ENCODE results near the gene GAS2. TPM values are rescaled to one million over a fixed set of nuclear protein-coding genes. Genes with fewer than 3 reads are reported as not detected.

The GAS2 gene
- total RNA-seq, 1 donor from 2014 or later = 0.70 TPM

- H3K4me1 Mint-ChIP-seq (ENCODE audit: unreplicated experiment) = peaks cover 3% of the 10 kb centered on the region
- no peak for TF ChIP-seq CTCF (IDR thresholded peaks at IDR 0.05)
- no peaks in the 10 kb centered on the region for H3K36me3 Mint-ChIP-seq (ENCODE audit: unreplicated experiment)
- no peaks in the 10 kb centered on the region for H3K9me3 Mint-ChIP-seq (ENCODE audit: unreplicated experiment)
- H3K4me3 Mint-ChIP-seq (ENCODE audit: unreplicated experiment) = no peak overlapping the region
- peaks cover 27% of the 10 kb centered on the region for H3K27me3 Mint-ChIP-seq (ENCODE audit: unreplicated experiment)
- H3K27ac Mint-ChIP-seq (ENCODE audit: unreplicated experiment) = no peak overlapping the region
- DNase-seq (ENCODE audit: extremely low spot score, unreplicated experiment) = no peak
Measured at GRCh38 chr11:22733475-22734248, 67.3 kb downstream of the GAS2 start.

DNA sequence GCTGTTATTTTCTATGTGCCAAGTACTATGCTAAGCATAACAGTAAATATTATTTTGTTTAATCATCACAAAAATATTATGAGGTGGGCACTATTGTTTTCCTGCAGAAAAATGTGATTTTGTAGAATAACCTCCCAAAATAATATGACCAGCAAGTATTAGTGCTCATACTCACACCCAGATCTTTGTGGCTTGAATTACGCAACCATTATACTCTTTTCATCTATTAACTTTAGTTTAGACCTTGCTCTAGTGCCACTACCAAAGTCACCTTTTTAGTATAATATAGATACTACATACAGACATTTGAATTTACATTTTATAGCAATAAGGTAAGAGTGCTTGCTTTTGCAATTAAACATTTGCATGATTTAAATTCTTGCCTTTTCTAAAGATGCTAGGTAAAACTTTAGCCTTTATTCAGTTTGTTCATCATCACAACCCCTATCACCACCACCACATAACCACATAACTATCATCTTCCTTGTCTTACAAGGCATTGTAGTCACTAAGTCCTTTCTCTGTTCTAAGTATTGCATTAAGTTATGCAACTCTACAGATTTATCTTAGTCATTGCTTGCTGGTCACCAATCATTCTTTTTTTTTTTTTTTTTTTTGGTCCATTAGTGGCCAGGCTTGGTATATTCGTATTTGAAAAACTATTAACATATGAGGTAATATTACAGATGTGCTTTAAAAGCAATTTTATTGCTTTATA is 68.4 kb downstream of the GAS2 start:
- H3K36me3 Mint-ChIP-seq (ENCODE audit: unreplicated experiment) = no peaks in the 10 kb centered on the region
- peaks cover 3% of the 10 kb centered on the region for H3K4me1 Mint-ChIP-seq (ENCODE audit: unreplicated experiment)
- H3K4me3 Mint-ChIP-seq (ENCODE audit: unreplicated experiment) = no peak overlapping the region
- no peaks in the 10 kb centered on the region for H3K9me3 Mint-ChIP-seq (ENCODE audit: unreplicated experiment)
- DNase-seq (ENCODE audit: extremely low spot score, unreplicated experiment) = no peak
- TF ChIP-seq CTCF (IDR thresholded peaks at IDR 0.05) = no peak
- no peak overlapping the region for H3K27ac Mint-ChIP-seq (ENCODE audit: unreplicated experiment)
- H3K27me3 Mint-ChIP-seq (ENCODE audit: unreplicated experiment) = peaks cover 22% of the 10 kb centered on the region

DNA sequence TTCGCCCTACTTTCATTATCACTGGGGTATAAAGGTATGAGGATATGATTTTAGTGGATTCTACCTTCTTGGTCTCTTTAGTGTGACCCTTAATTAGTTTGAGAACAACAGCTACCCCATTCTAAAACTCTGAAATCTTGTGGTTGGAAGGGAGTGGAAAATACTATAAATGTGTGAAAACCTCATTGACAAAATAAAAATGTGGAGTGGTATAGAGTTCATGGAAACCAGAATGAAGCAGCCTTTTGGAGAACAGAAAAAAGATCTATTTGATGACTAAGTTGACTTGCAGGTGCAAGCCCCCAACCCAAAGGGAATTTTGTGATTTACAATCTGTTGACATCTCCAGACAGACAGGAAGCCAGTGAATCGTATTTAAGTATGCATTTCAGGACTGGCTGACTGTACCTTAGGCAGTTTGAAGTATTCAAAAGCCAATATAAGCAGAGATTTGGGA is 75.8 kb downstream of the GAS2 start:
- Mint-ChIP-seq H3K36me3 (ENCODE audit: unreplicated experiment) (no peaks in the 10 kb centered on the region), H3K27me3 (ENCODE audit: unreplicated experiment) (peaks cover 40% of the 10 kb centered on the region), H3K9me3 (ENCODE audit: unreplicated experiment) (no peaks in the 10 kb centered on the region), H3K4me3 (ENCODE audit: unreplicated experiment) (no peak overlapping the region), H3K27ac (ENCODE audit: unreplicated experiment) (no peak overlapping the region), H3K4me1 (ENCODE audit: unreplicated experiment) (no peaks in the 10 kb centered on the region)
- no peak for TF ChIP-seq CTCF (IDR thresholded peaks at IDR 0.05)
- DNase-seq (ENCODE audit: extremely low spot score, unreplicated experiment) = no peak

- Mint-ChIP-seq H3K9me3 (ENCODE audit: unreplicated experiment) (no peaks in the 10 kb centered on the region), H3K27ac (ENCODE audit: unreplicated experiment) (no peak overlapping the region), H3K4me3 (ENCODE audit: unreplicated experiment) (no peak overlapping the region), H3K27me3 (ENCODE audit: unreplicated experiment) (peaks cover 37% of the 10 kb centered on the region), H3K36me3 (ENCODE audit: unreplicated experiment) (no peaks in the 10 kb centered on the region), H3K4me1 (ENCODE audit: unreplicated experiment) (no peaks in the 10 kb centered on the region)
- DNase-seq (ENCODE audit: extremely low spot score, unreplicated experiment) = no peak
- no peak for TF ChIP-seq CTCF (IDR thresholded peaks at IDR 0.05)
Measured at GRCh38 chr11:22749536-22749935, 83.1 kb downstream of the GAS2 start.

GRCh38 chr11:22752908-22753310 is 86.5 kb downstream of the GAS2 start:
- no peaks in the 10 kb centered on the region for H3K36me3 Mint-ChIP-seq (ENCODE audit: unreplicated experiment)
- no peak overlapping the region for H3K4me3 Mint-ChIP-seq (ENCODE audit: unreplicated experiment)
- no peak overlapping the region for H3K27ac Mint-ChIP-seq (ENCODE audit: unreplicated experiment)
- no peak for DNase-seq (ENCODE audit: extremely low spot score, unreplicated experiment)
- no peak for TF ChIP-seq CTCF (IDR thresholded peaks at IDR 0.05)
- H3K4me1 Mint-ChIP-seq (ENCODE audit: unreplicated experiment) = no peaks in the 10 kb centered on the region
- peaks cover 33% of the 10 kb centered on the region for H3K27me3 Mint-ChIP-seq (ENCODE audit: unreplicated experiment)
- no peaks in the 10 kb centered on the region for H3K9me3 Mint-ChIP-seq (ENCODE audit: unreplicated experiment)
